ENCODE measurements around the gene PKIG.
"Not testable (repeated sequence)": the region's sequence is repeated elsewhere in the genome, so short reads cannot be mapped to it uniquely, and the experiment has no call there.

PKIG gene

GRCh38 chr20:44651434-44651683 is 69.0 kb downstream of the PKIG start:
- Histone ChIP-seq H3K79me2 (ENCODE audit: insufficient read depth, low read length) (peaks cover 76% of the 10 kb centered on the region), H4K20me1 (ENCODE audit: insufficient read depth, low read length) (peaks cover 28% of the 10 kb centered on the region), H3K4me1 (ENCODE audit: insufficient read depth, low read length) (peaks cover 46% of the 10 kb centered on the region), H3K4me3 (ENCODE audit: low read depth in 1 of 2, low read length in 2 of 2) (peak overlapping the region; percentile 79 to 92), H2AFZ (ENCODE audit: low read depth, low read length) (no peak overlapping the region), H3K9ac (ENCODE audit: low read depth, low read length) (peak overlapping the region; percentile 90), H3K4me2 (ENCODE audit: insufficient read depth, low read length) (peak overlapping the region; percentile 96), H3K27ac (ENCODE audit: low read length) (peak overlapping the region; percentile 97), H3K9me3 (ENCODE audit: insufficient read depth, low read length, severe bottlenecking) (no peaks in the 10 kb centered on the region), H3K27me3 (ENCODE audit: insufficient read depth, low read length, poor library complexity) (no peaks in the 10 kb centered on the region), H3K36me3 (ENCODE audit: insufficient read depth, low read length) (peaks cover 44% of the 10 kb centered on the region)
- ATAC-seq (ENCODE audit: insufficient read depth, low read depth) (no peak), DNase-seq (no peak)
- TF ChIP-seq EZH2 (IDR thresholded peaks at IDR 0.05; ENCODE audit: borderline replicate concordance, low read depth, low read length, severe bottlenecking) (no peak), CTCF (IDR thresholded peaks at IDR 0.05; ENCODE audit: borderline replicate concordance, extremely low read depth, low read length, poor library complexity, severe bottlenecking) (no peak)

GRCh38 chr20:44651684-44652423 is 69.5 kb downstream of the PKIG start, which contains the start of gene ADA:
Gene ADA, minus strand, starts transcription at chr20:44651699. Its CDS starts 92 bp downstream, at chr20:44651607.
- H2AFZ ChIP-seq (ENCODE audit: low read depth, low read length), result peak within 1 kb of the TSS; percentile 38
- H3K79me2 ChIP-seq (ENCODE audit: insufficient read depth, low read length), result peaks cover 72% of the 10 kb centered on the region
- peak within 1 kb of the TSS; percentile 97 for H3K27ac ChIP-seq (ENCODE audit: low read length)
- no peaks in the 10 kb centered on the region for H3K9me3 ChIP-seq (ENCODE audit: insufficient read depth, low read length, severe bottlenecking)
- DNase-seq (peak; percentile 70), ATAC-seq (ENCODE audit: insufficient read depth, low read depth) (peak; percentile 28)
- H3K4me1 ChIP-seq (ENCODE audit: insufficient read depth, low read length), result peaks cover 41% of the 10 kb centered on the region
- no peaks in the 10 kb centered on the region for H3K27me3 ChIP-seq (ENCODE audit: insufficient read depth, low read length, poor library complexity)
- peaks cover 28% of the 10 kb centered on the region for H4K20me1 ChIP-seq (ENCODE audit: insufficient read depth, low read length)
- peak within 1 kb of the TSS; percentile 79 to 92 for H3K4me3 ChIP-seq (ENCODE audit: low read depth in 1 of 2, low read length in 2 of 2)
- TF ChIP-seq EZH2 (IDR thresholded peaks at IDR 0.05; ENCODE audit: borderline replicate concordance, low read depth, low read length, severe bottlenecking) (no peak), CTCF (IDR thresholded peaks at IDR 0.05; ENCODE audit: borderline replicate concordance, extremely low read depth, low read length, poor library complexity, severe bottlenecking) (peak; percentile 25)
- peaks cover 49% of the 10 kb centered on the region for H3K36me3 ChIP-seq (ENCODE audit: insufficient read depth, low read length)
- peak within 1 kb of the TSS; percentile 96 for H3K4me2 ChIP-seq (ENCODE audit: insufficient read depth, low read length)
- H3K9ac ChIP-seq (ENCODE audit: low read depth, low read length), result peak within 1 kb of the TSS; percentile 90

- H3K27me3 ChIP-seq (ENCODE audit: insufficient read depth, low read length, poor library complexity), result no peaks in the 10 kb centered on the region
- no peak for ATAC-seq (ENCODE audit: insufficient read depth, low read depth)
- H4K20me1 ChIP-seq (ENCODE audit: insufficient read depth, low read length), result peaks cover 25% of the 10 kb centered on the region
- no peaks in the 10 kb centered on the region for H3K9me3 ChIP-seq (ENCODE audit: insufficient read depth, low read length, severe bottlenecking)
- H3K4me2 ChIP-seq (ENCODE audit: insufficient read depth, low read length), result peak overlapping the region; percentile 96
- peaks cover 56% of the 10 kb centered on the region for H3K79me2 ChIP-seq (ENCODE audit: insufficient read depth, low read length)
- H3K4me1 ChIP-seq (ENCODE audit: insufficient read depth, low read length), result peaks cover 24% of the 10 kb centered on the region
- H3K27ac ChIP-seq (ENCODE audit: low read length), result peak overlapping the region; percentile 97
- peak overlapping the region; percentile 90 for H3K9ac ChIP-seq (ENCODE audit: low read depth, low read length)
- peaks cover 53% of the 10 kb centered on the region for H3K36me3 ChIP-seq (ENCODE audit: insufficient read depth, low read length)
- peak overlapping the region in 1 of 2 experiments; percentile 92; a peak in 2 of 4 replicates for H3K4me3 ChIP-seq (ENCODE audit: low read depth in 1 of 2, low read length in 2 of 2)
- peak; percentile 77 for DNase-seq
- TF ChIP-seq EZH2 (IDR thresholded peaks at IDR 0.05; ENCODE audit: borderline replicate concordance, low read depth, low read length, severe bottlenecking), result no peak
- peak; percentile 11 for TF ChIP-seq CTCF (IDR thresholded peaks at IDR 0.05; ENCODE audit: borderline replicate concordance, extremely low read depth, low read length, poor library complexity, severe bottlenecking)
- H2AFZ ChIP-seq (ENCODE audit: low read depth, low read length), result no peak overlapping the region
Measured at GRCh38 chr20:44653546-44653945, 71.2 kb downstream of the PKIG start.

- Histone ChIP-seq H3K4me1 (ENCODE audit: insufficient read depth, low read length) (peaks cover 18% of the 10 kb centered on the region), H3K79me2 (ENCODE audit: insufficient read depth, low read length) (peaks cover 52% of the 10 kb centered on the region), H3K36me3 (ENCODE audit: insufficient read depth, low read length) (peaks cover 53% of the 10 kb centered on the region), H3K27ac (ENCODE audit: low read length) (peak overlapping the region; percentile 31), H4K20me1 (ENCODE audit: insufficient read depth, low read length) (peaks cover 19% of the 10 kb centered on the region)
- not testable (repeated sequence) for H3K4me3 ChIP-seq (ENCODE audit: low read depth in 1 of 2, low read length in 2 of 2); ATAC-seq (ENCODE audit: insufficient read depth, low read depth); H2AFZ ChIP-seq (ENCODE audit: low read depth, low read length); H3K9me3 ChIP-seq (ENCODE audit: insufficient read depth, low read length, severe bottlenecking); DNase-seq; H3K9ac ChIP-seq (ENCODE audit: low read depth, low read length); H3K4me2 ChIP-seq (ENCODE audit: insufficient read depth, low read length); H3K27me3 ChIP-seq (ENCODE audit: insufficient read depth, low read length, poor library complexity)
Measured at GRCh38 chr20:44654210-44654609, 71.8 kb downstream of the PKIG start.
